HG03103 (cell line): ENCODE results near the gene IQSEC3.
"Not testable (repeated sequence)": the region's sequence is repeated elsewhere in the genome, so short reads cannot be mapped to it uniquely, and the experiment has no call there.

Source experiments
- ATAC-seq: cut with Tn5 transposase; IDR thresholded peaks from one replicate; pipeline ENCODE4 v1.9.1; 2021; ENCODE audit warnings: low read depth; ENCODE audit not compliant: unreplicated experiment

Gene IQSEC3

GRCh38 chr12:175250-175649 lies 108.7 kb downstream of the IQSEC3 start:
- no peak for ATAC-seq

GRCh38 chr12:175759-176158 lies 109.2 kb downstream of the IQSEC3 start:
- ATAC-seq: no peak

DNA sequence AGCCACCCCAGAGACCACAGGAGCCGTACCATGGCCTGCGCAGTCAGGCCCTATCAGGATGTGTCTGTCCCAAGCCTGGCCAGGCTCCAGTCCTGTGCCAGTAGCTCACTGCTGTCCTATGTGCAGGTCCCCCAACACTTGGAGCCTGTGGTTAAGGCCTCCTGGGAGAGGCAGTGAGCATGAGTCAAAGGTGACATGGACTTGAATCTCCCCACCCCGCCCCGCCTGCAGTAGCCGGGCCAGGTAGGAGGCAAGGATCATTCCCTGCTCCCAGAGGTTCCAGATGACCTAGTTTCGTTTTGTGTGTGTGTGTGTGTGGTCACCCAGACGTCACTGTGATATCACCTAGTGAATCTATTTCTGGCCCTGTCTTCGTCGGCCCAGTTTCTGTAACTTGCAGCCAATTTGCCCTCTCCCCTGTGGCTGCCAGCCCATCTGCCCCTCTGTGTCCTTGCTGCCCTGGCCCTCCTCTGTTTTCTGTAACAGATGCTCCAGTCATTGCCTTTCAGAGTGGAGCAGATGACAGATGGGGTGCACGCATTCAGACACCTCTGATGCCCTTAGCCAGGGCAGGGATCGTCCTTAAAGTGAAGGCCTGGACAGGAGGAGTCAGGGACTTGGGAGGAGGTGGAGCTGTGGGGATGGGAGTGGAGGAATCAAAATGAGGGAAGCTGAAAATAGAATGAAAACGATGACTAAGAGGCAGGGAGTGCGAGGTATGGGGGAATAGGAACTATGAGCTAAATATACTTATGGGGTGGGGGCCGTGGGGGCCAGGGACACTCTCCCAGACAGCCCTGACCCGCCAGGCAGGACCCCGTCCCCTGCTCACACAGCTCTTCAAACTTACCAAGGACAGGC lies 110.0 kb downstream of the IQSEC3 start:
- no peak for ATAC-seq

GRCh38 chr12:177336-177979 lies 110.9 kb downstream of the IQSEC3 start:
- no peak for ATAC-seq

- ATAC-seq: no peak
Measured at GRCh38 chr12:177980-178828, 111.6 kb downstream of the IQSEC3 start.

GRCh38 chr12:178829-179109 lies 112.2 kb downstream of the IQSEC3 start:
- no peak for ATAC-seq

DNA sequence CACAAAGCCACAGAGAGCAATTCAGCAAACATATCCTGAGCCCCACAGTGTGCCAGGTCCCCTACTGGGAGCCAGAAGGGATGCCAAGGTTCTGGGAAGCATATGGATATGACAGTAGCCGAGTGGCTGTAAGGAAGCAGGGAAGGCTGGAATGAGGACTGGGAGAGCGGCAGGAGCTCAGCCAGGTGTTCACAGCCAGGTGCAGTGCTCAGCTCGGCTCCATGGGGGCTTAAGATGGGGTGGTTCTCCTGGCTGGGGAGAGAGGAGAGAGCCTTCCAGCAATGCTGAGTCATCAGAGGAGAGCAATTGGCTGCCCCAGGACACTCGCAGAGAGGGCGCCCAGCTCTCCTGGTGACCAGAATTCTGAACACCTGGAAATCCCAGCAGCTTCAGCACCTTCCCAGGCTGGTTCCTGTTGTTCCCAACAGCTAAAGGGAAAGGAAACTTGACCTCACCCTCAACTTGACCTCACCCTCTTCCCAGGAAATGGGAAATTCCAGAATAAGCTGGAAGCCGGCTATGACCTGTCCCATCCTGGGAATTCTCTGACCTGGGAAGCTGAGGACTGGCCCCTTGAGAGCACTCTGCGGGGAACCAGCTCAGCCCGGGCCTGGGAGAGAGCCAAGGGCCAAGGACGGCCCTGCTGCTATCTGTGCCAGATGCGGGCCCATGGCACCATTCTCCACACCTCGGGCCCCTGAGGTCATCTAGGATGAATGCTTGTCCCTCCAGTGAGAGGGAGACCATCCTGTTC lies 112.7 kb downstream of the IQSEC3 start:
- ATAC-seq: no peak

GRCh38 chr12:179885-180284 lies 113.3 kb downstream of the IQSEC3 start:
- ATAC-seq: no peak

DNA sequence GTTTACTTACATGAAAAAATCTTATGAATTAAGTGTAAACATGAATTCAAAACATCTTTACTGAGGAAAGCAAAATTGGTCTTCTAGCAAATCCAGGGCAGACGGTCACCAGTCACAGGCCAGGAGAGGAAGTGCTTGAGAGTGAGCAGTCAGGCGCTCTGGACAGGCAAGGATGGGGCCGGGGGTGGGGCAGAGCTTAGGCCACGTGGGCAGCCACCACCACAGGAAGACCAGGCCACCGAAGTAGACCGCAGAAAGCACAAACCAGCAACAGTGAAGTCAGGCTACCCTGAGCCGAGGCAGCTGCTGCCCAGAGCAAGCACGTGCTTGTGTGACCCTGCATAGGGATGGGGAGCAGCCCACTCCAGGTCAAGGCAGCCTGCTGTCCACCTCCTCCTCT lies 113.9 kb downstream of the IQSEC3 start:
- no peak for ATAC-seq

DNA sequence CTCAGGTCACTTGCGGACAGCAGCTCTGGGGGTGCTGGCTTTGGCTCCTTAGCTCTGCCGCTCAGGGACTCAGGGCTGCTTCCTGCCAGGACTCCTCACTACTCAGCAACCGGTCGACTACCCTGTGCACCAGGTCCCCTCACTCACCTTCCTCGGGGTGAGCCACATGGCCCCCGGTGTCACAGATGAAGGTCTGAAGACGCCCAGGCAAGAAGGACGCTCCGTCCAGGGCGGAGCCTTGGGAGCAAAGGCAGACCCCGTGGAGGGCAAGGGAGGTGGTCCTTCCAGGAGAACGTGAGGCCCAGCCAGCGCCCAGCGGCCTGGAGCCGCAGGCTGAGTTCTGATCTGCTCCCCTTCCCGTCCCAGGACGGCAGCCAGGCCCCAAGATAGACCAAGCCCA lies 115.4 kb downstream of the IQSEC3 start:
- ATAC-seq: no peak

GRCh38 chr12:182381-182892 lies 115.9 kb downstream of the IQSEC3 start:
- no peak for ATAC-seq

GRCh38 chr12:184811-185575 lies 118.4 kb downstream of the IQSEC3 start:
- ATAC-seq: no peak

GRCh38 chr12:185576-185955 lies 119.0 kb downstream of the IQSEC3 start:
- ATAC-seq: no peak

DNA sequence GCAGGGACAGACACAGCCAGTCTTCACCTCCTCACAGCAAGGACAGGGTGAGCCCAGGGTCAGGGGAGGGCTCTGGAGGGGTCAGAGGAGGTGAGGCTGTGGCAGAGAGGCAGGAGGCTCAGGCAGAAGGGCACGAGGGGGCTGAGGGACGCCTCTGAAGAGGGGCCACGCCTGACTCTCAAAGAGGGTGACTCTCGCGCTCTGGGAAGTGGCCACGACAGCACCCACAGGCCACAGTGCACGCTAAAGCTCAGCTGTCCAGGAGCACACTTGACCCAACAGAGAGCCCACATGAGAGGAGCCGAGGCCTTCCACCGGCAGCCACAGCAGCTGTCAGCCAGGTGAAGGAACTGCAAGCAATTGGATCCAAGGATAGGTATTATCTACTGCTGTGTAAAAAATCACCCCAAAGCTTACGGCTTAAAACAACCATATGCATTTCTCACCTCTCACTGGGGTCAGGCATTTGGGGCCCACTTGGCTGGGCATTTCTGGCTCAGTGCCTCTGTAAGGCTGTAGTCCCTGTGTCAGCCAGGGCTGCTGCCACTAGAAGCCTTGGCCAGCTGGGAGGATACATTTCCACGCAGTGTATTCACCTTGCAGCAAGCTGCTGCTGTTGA lies 119.5 kb downstream of the IQSEC3 start:
- ATAC-seq: no peak

- not testable (repeated sequence) for ATAC-seq
Measured at GRCh38 chr12:187986-188909, 121.7 kb downstream of the IQSEC3 start.

DNA sequence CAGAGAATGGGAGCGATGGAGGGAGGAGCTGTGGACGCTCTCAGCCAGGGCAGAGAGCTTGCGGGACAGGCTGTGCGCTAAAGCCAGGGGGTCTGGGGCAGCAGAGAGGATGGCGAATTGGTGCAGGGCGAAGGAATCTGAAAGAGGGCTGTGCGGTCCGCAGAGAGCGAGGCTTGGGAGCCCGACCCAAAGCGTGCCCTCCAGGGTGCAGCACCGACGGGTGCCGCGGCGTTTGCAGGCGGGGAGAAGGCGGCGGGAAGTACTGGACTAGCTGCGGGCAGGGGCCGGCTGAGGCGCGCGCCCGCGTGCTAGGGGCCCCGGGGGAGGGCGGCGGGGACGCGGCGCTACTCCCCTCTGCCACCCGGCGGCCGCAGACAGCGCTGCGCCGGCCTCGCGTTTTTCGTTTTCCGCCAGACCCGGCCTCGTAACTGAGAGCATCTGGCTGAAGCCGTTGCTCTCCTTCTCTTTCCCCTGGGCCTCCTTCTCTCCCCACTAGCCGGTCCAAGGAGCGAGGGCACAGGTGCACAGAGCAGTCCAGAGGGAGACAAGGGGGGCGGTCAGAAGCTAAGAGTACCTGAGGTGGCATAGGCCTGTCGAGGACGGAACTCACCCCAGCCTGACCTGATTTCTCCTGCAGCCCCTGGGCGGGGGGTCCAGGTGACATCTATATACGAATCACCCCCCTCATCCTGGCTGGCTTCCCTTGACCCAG lies 122.5 kb downstream of the IQSEC3 start:
- ATAC-seq: no peak

DNA sequence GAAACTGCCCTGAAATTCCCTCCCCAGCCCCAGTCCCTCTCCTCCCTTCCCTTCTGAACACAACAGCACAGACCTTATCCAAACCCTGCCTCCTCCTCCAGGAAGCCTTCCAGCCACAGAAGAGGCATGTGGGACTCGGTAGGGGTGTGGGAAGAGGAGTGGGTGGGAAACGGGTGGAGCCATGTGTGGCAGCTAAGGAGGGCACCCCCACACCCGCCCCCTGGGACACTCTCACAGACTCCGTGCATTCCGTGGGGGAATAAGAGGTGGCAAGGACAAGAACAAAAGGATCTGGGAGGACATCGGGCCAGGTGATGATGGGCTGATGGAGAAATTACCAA lies 123.0 kb downstream of the IQSEC3 start:
- no peak for ATAC-seq

- no peak for ATAC-seq
Measured at GRCh38 chr12:190881-191280, 124.3 kb downstream of the IQSEC3 start.
